GM12878 (cell line): ENCODE measurements around the gene RSPH1. TPM values are rescaled to one million over a fixed set of nuclear protein-coding genes. Genes with fewer than 3 reads are reported as not detected.

Experiments used
- ATAC-seq: fragments of 200-7000 bp; cut with Tn5 transposase; 3 replicates; pipeline ENCODE4 v1.9.1; 2020; ENCODE audit warnings: mild to moderate bottlenecking, moderate library complexity
- BruUV-seq: library from RNA; stranded (reverse); fragments of 400-500 nt; replicated peaks from 2 replicates; lab custom pipeline; 2021; lab: Mats Ljungman, UMichigan
- CTCF ChIA-PET: fragments of 300-600 bp; sonication (Branson Sonifier 250); formaldehyde crosslinking; extraction: SDS; loops from one replicate; lab custom pipeline; 2021; ENCODE audit warnings: inconsistent platforms; lab: Yijun Ruan, JAX
- POLR2A ChIA-PET: fragments of 350-600 bp; formaldehyde crosslinking; extraction: SDS; loops from one replicate; lab custom pipeline; 2021; ENCODE audit warnings: inconsistent platforms; lab: Charles Lee
- RAD21 ChIA-PET: fragments of 300-600 bp; sonication (Branson Sonifier 250); formaldehyde crosslinking; loops from one replicate; lab custom pipeline; 2023; ENCODE audit warnings: antibody characterized with exemption; ENCODE audit not compliant: unreplicated experiment; lab: Charles Lee
- SMC1A ChIA-PET: fragments of 300-600 bp; sonication (Branson Sonifier 250); formaldehyde crosslinking; loops from one replicate; lab custom pipeline; 2023; ENCODE audit not compliant: unreplicated experiment, uncharacterized antibody; lab: Charles Lee
- DNase-seq: peaks from one replicate; pipeline ENCODE4 v3.0.0-alpha.2; 2011; ENCODE audit warnings: low read depth, low spot score
- FAIRE-seq: peaks from 3 replicates; lab custom pipeline; 2011; peaks lifted over from hg19 to GRCh38; lab: Jason Lieb, UNC
- H2AFZ ChIP-seq: 2 replicates; pipeline ENCODE4 v1.6.0; 2011; ENCODE audit warnings: low read depth, low read length, control low read depth; ENCODE audit not compliant: control insufficient read depth
- H3K27ac ChIP-seq: 2 replicates; pipeline ENCODE4 v1.5.1; 2011; ENCODE audit warnings: control low read depth; ENCODE audit not compliant: control insufficient read depth, insufficient read depth
- H3K27me3 ChIP-seq, 2 experiments: replicated peaks in 1 of 2; 2 replicates each; pipeline versions ENCODE4 v1.6.0 to v1.6.1; 2011; ENCODE audit warnings: low read length in 1 of 2; ENCODE audit not compliant: control insufficient read depth in 2 of 2, insufficient read depth in 2 of 2
- H3K36me3 ChIP-seq, 2 experiments: 2 replicates each; pipeline ENCODE4 v1.5.1; 2011; ENCODE audit warnings: low read length in 1 of 2; ENCODE audit not compliant: control insufficient read depth in 2 of 2, insufficient read depth in 2 of 2
- H3K4me1 ChIP-seq: 2 replicates; pipeline ENCODE4 v1.6.1; 2011; ENCODE audit warnings: mild to moderate bottlenecking, low read length, moderate library complexity, mixed read lengths; ENCODE audit not compliant: control insufficient read depth, insufficient read depth
- H3K4me2 ChIP-seq: 2 replicates; pipeline ENCODE4 v1.6.0; 2011; ENCODE audit warnings: control low read depth; ENCODE audit not compliant: control insufficient read depth, insufficient read depth
- H3K4me3 ChIP-seq: fragments of 200-600 bp; sonication (generic); 2 replicates; pipeline ENCODE4 v1.5.1; 2016
- H3K79me2 ChIP-seq: 2 replicates; pipeline ENCODE4 v1.6.0; 2011; ENCODE audit warnings: low read length; ENCODE audit not compliant: control insufficient read depth, insufficient read depth
- H3K9ac ChIP-seq: 2 replicates; pipeline ENCODE4 v1.8.0; 2011; ENCODE audit warnings: low read length, control low read depth, mixed read lengths; ENCODE audit not compliant: control insufficient read depth, insufficient read depth
- H3K9me3 ChIP-seq: replicated peaks from 3 replicates; pipeline ENCODE4 v1.5.1; 2011; ENCODE audit warnings: mild to moderate bottlenecking, low read length; ENCODE audit not compliant: control insufficient read depth, insufficient read depth
- H4K20me1 ChIP-seq: 2 replicates; pipeline ENCODE4 v1.6.0; 2011; ENCODE audit not compliant: control insufficient read depth, insufficient read depth
- CBFB ChIP-seq: IDR thresholded peaks from 2 replicates; pipeline ENCODE4 v1.6.1; 2016; ENCODE audit warnings: antibody characterized with exemption, low read depth
- EED ChIP-seq: sonication (generic); IDR thresholded peaks from 2 replicates; pipeline ENCODE4 v1.6.1; 2016; ENCODE audit warnings: antibody characterized with exemption, low read depth
- EGR1 ChIP-seq, 2 experiments: IDR thresholded peaks; 1 replicate in 1 of 2; 2 replicates in 1 of 2; pipeline ENCODE4 v1.6.1; 2011 to 2012; ENCODE audit warnings: low read depth in 2 of 2, low read length in 2 of 2, borderline replicate concordance in 1 of 2, mild to moderate bottlenecking in 1 of 2, moderate library complexity in 1 of 2
- GABPA ChIP-seq: IDR thresholded peaks from 2 replicates; pipeline ENCODE4 v1.6.1; 2014; ENCODE audit warnings: antibody characterized with exemption, low read depth, mild to moderate bottlenecking, inconsistent platforms
- GATAD2B ChIP-seq: fragments of 450-650 bp; conservative IDR thresholded peaks from 2 replicates; pipeline ENCODE4 v1.6.1; 2017; ENCODE audit warnings: low read depth, mild to moderate bottlenecking, moderate library complexity
- IKZF1 ChIP-seq: fragments of 450-650 bp; conservative IDR thresholded peaks from 2 replicates; pipeline ENCODE4 v1.6.1; 2017; ENCODE audit warnings: antibody characterized with exemption, mild to moderate bottlenecking
- NBN ChIP-seq: fragments of 450-650 bp; IDR thresholded peaks from 2 replicates; pipeline ENCODE4 v1.6.1; 2016
- NFIC ChIP-seq: IDR thresholded peaks from 2 replicates; pipeline ENCODE4 v1.6.1; 2012; ENCODE audit warnings: low read depth, mild to moderate bottlenecking, inconsistent platforms, low read length, moderate library complexity
- RAD21 ChIP-seq: IDR thresholded peaks from 2 replicates; pipeline ENCODE4 v1.6.1; 2011; ENCODE audit warnings: mild to moderate bottlenecking, low read depth, low read length, moderate library complexity; ENCODE audit not compliant: insufficient read depth
- STAT3 ChIP-seq: IDR thresholded peaks from 2 replicates; pipeline ENCODE4 v1.6.1; 2011; ENCODE audit warnings: low read depth, low read length, improper control_type of control experiment
- WRNIP1 ChIP-seq: IDR thresholded peaks from 2 replicates; pipeline ENCODE4 v1.6.1; 2011; ENCODE audit warnings: low read depth, low read length, improper control_type of control experiment, borderline replicate concordance
- ZNF24 ChIP-seq: fragments of 450-650 bp; IDR thresholded peaks from 2 replicates; pipeline ENCODE4 v1.6.1; 2017; ENCODE audit warnings: antibody characterized with exemption, mild to moderate bottlenecking
- ZNF384 ChIP-seq: IDR thresholded peaks from 2 replicates; pipeline ENCODE4 v1.6.1; 2012; ENCODE audit warnings: low read depth, mild to moderate bottlenecking, low read length, improper control_type of control experiment, borderline replicate concordance
- WGBS: methylation state at CpG from one replicate; pipeline ENCODE4 v1.1.6; 2016; ENCODE audit warnings: low lambda C conversion rate; ENCODE audit not compliant: insufficient replicate concordance, insufficient coverage; ENCODE audit errors: missing lambda C conversion rate; 5-methylcytosine and 5-hydroxymethylcytosine counted together
- in situ Hi-C: fragments of 300-500 bp; cut with MboI; formaldehyde crosslinking; loops from 9 replicates; pipeline ENCODE4 v1.14.3; 2018; ENCODE audit warnings: mixed read lengths
- intact Hi-C: fragments of 100-400 bp; cut with micrococcal nuclease; formaldehyde crosslinking; loops from one replicate; pipeline ENCODE4 v1.14.2; 2022; ENCODE audit not compliant: unreplicated experiment
- polyA plus RNA-seq, 11 experiments: library from polyadenylated mRNA; depleted of rRNA in 4 of 11; unstranded in 6 of 11; stranded (reverse) in 5 of 11; fragments of >200 nt; fragmentation: Nextera tagmentation in 4 of 11; fragmentation: Illumina TruSeq in 1 of 11; extraction: Ambion mirVana in 4 of 11; extraction: Trizol in 1 of 11; gene quantifications; 1 replicate in 1 of 11; 2 replicates in 10 of 11; pipeline versions ENCODE4 v1.2.1 to v1.2.3, GENCODE V29; 2011 to 2016; ENCODE audit warnings: inconsistent platforms in 2 of 11, missing spikeins in 2 of 11, low read depth in 1 of 11
- total RNA-seq, 4 experiments: library from RNA; depleted of rRNA in 3 of 4; stranded (reverse); fragments of >200 nt in 3 of 4; fragmentation: Illumina TruSeq in 1 of 4; extraction: Trizol in 1 of 4; gene quantifications; 2 replicates each; pipeline versions ENCODE4 v1.2.1 to v1.2.3, GENCODE V29; 2013 to 2021
- TF ChIP-seq, protein P1 (sequence below): IDR thresholded peaks from 2 replicates; pipeline ENCODE4 v1.6.1; 2012; ENCODE audit warnings: low read length, inconsistent platforms
- TF ChIP-seq, protein P2 (sequence below): IDR thresholded peaks from 2 replicates; pipeline ENCODE4 v1.6.1; 2012; ENCODE audit warnings: mild to moderate bottlenecking, low read depth, low read length

RSPH1 gene
- total and polyA plus RNA-seq, 10 of the 15 experiments (the other 5 are each of a cell fraction or from before 2014, with no cell fraction given), result 0.11 to 1.4 (median 0.38) TPM

DNA sequence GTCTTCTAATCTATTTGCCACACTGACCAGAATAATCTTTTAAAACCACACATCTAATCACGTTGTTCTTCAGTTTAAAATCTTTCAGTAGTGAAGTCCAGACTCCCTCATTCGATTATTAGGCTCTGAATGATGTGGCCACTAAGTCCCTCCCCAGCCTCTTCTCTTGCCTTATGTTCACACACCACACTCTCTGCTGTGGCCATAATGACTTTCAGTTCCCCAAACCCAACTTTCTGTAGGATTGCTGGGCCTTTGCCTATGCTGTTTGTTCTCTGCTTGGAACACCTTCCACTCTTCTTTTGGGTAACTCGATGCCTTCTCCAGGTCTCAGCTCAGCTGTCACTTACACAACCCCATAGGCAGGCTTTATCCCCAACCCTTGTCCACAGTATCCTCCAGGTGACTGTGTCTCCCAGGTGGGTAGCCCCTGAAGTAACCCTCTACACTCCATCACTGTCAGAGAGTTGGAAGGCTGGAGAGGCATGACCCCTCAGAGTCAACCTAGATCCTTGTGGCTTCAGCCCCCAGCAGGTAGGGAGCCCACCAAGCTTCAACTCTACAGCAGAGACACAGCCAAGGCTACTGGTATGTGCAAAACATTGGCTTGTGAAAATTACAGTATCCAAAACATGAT lies 9.2 kb upstream of the RSPH1 start (continued):
- TF ChIP-seq, protein P1, sequence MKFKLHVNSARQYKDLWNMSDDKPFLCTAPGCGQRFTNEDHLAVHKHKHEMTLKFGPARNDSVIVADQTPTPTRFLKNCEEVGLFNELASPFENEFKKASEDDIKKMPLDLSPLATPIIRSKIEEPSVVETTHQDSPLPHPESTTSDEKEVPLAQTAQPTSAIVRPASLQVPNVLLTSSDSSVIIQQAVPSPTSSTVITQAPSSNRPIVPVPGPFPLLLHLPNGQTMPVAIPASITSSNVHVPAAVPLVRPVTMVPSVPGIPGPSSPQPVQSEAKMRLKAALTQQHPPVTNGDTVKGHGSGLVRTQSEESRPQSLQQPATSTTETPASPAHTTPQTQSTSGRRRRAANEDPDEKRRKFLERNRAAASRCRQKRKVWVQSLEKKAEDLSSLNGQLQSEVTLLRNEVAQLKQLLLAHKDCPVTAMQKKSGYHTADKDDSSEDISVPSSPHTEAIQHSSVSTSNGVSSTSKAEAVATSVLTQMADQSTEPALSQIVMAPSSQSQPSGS, result peak; percentile 52; the same call in 1 of the 2 replicates

DNA sequence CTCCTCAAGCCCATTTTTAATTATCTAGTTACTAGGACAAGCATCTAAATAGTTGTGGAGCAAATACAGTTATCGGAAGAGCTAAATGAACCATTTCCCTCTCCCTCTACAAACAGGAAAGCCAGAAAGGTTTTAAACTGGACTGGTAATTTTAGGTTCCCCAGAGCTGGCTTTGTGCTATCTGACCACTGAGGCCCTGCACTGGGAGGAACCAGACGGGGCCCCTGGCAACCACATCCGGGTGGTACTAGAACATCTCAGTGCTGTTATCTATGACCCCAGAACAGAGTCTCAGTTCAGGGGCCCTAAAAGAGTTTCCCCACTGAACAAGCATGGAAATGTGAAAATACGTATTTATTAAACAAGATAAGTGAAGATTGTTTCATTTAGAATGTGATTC lies 7.7 kb upstream of the RSPH1 start:
- Histone ChIP-seq H3K4me2 (peak overlapping the region; percentile 73), H2AFZ (peak overlapping the region; percentile 79)
- SMC1A ChIA-PET, result interaction anchor here (0.9 to 2.0 kb wide), 9 partner anchors 9 to 48 kb away, joined by 3 to 10 read pairs (median 4); no protein-coding TSS in a partner anchor
- TF ChIP-seq EED (0 out of 2 replicates have a peak, but pooled peaks have one; percentile 22), IKZF1 (no peak), WRNIP1 (no peak), CBFB (peak; percentile 62), GATAD2B (no peak), RAD21 (no peak), GABPA (peak; percentile 72), STAT3 (no peak), ZNF24 (no peak), NFIC (0 out of 2 replicates have a peak, but pooled peaks have one; percentile 34), NBN (no peak), ZNF384 (no peak), EGR1 (IDR thresholded peaks at IDR 0.05; ENCODE audit: borderline replicate concordance in 1 of 2, low read depth in 2 of 2, low read length in 2 of 2) (0 out of 3 replicates have a peak, but pooled peaks of 1 of the 2 experiments have one; percentile 5)
- TF ChIP-seq, protein P2, sequence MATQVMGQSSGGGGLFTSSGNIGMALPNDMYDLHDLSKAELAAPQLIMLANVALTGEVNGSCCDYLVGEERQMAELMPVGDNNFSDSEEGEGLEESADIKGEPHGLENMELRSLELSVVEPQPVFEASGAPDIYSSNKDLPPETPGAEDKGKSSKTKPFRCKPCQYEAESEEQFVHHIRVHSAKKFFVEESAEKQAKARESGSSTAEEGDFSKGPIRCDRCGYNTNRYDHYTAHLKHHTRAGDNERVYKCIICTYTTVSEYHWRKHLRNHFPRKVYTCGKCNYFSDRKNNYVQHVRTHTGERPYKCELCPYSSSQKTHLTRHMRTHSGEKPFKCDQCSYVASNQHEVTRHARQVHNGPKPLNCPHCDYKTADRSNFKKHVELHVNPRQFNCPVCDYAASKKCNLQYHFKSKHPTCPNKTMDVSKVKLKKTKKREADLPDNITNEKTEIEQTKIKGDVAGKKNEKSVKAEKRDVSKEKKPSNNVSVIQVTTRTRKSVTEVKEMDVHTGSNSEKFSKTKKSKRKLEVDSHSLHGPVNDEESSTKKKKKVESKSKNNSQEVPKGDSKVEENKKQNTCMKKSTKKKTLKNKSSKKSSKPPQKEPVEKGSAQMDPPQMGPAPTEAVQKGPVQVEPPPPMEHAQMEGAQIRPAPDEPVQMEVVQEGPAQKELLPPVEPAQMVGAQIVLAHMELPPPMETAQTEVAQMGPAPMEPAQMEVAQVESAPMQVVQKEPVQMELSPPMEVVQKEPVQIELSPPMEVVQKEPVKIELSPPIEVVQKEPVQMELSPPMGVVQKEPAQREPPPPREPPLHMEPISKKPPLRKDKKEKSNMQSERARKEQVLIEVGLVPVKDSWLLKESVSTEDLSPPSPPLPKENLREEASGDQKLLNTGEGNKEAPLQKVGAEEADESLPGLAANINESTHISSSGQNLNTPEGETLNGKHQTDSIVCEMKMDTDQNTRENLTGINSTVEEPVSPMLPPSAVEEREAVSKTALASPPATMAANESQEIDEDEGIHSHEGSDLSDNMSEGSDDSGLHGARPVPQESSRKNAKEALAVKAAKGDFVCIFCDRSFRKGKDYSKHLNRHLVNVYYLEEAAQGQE, result no peak
- TF ChIP-seq, protein P1, result 0 out of 2 replicates have a peak, but pooled peaks have one; percentile 18

More for the DNA sequence above, 7.7 kb upstream of the RSPH1 start:
- Histone ChIP-seq H3K9me3 (no peaks in the 10 kb centered on the region), H3K79me2 (no peaks in the 10 kb centered on the region), H3K9ac (no peak overlapping the region; the same call in 1 of the 2 replicates), H3K27ac (peak overlapping the region; percentile 55), H3K36me3 (no peaks in the 10 kb centered on the region), H4K20me1 (no peaks in the 10 kb centered on the region), H3K27me3 (no peaks in the 10 kb centered on the region), H3K4me3 (0 out of 2 replicates have a peak overlapping the region, but pooled peaks have one; percentile 24), H3K4me1 (peaks cover 31% of the 10 kb centered on the region)
- CTCF ChIA-PET, result interaction anchor here (0.9 to 2.0 kb wide), 4 partner anchors 13 to 43 kb away, joined by 3 to 7 read pairs (median 6); no protein-coding TSS in a partner anchor
- in situ Hi-C loops (no loop called here), intact Hi-C loops (loop anchor here (2.0 kb wide), 1 partner anchor 43 kb away; no protein-coding TSS in a partner anchor)
- BruUV-seq, result no TSS peak
- POLR2A ChIA-PET, result interaction anchor here (1.2 to 1.5 kb wide), 3 partner anchors 9 to 32 kb away, joined by 3 to 5 read pairs (median 5); partner anchors contain the start of gene SLC37A1
- WGBS, result 23% methylated on average over 4 of the region's 4 CpGs
- RAD21 ChIA-PET, result interaction anchor here (0.6 to 0.8 kb wide), 3 partner anchors 11 to 35 kb away, joined by 3 read pairs; no protein-coding TSS in a partner anchor
- ATAC-seq (peak; percentile 76), FAIRE-seq (no peak), DNase-seq (no peak)
